ENCODE results near the gene PHLDA2. TPM values are rescaled to one million over a fixed set of nuclear protein-coding genes. Genes with fewer than 3 reads are reported as not detected.

The PHLDA2 gene
- polyA plus RNA-seq, 4 donors = 0.54 to 2.5 (median 1.3) TPM

DNA sequence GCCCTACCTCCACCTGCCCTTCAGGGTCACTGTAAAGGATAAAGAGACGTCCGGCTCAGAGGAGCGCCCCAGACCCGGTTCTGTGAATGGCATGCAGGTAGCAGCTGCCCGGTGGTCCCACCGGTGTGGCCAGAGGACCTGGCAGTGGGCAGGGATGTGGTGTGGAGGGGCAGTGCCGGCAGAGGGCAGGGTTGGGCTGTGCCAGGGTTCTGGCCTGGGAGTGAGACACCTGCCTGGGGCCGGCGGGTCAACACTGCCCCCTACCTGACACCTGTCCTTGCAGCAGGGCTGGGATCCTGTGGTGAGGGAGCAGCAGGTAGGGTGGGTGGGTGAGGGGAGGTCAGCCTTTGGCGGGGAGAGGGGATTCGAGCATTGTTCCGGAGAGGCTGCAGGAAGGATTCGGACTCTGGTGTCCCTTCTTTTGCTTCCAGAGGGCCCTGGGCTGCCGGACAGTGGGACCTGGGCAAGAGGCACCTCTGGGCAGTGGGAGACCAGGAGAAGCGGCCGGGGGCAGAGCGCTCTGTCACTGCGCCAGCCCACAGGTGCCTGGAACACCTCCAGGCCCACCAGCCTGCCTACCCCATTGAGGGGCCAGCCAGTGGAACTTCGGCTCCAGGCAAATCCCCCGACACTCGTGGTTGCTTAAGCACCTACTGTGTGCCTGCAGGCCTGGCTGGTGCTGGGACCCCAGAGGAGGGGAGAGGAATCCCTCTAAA lies 1.6 kb upstream of the PHLDA2 start:
- DNase-seq (ENCODE audit: low read depth in 4 of 4, low spot score in 3 of 4) = no peak

- no peak for DNase-seq (ENCODE audit: low read depth in 4 of 4, low spot score in 3 of 4)
Observed at GRCh38 chr11:2929950-2930703, 907 bp upstream of the PHLDA2 start.

DNA sequence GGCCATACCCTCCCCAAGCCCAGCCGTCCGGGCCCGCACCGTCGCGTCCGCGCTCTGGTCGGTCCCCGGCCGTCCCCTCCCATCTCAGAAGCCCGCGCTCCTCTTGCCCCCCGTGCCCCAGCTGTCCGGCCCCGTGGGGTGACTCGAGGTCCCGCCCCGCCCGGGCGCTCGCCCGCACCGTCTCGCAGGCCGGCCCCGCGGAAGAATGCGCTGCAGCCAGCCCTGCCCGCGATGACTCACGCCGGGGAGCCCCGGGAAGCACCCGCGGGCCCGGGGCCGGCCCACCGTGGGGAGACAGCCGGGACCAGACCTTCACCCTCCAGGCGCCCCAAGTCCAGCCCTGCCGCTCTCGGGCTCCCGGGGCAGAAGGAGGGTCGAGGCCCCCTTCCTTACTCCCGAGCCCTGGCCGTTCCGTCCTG lies 320 bp upstream of the PHLDA2 start:
- DNase-seq (ENCODE audit: low read depth in 4 of 4, low spot score in 3 of 4) = no peak

- no peak for DNase-seq (ENCODE audit: low read depth in 4 of 4, low spot score in 3 of 4)
Observed at GRCh38 chr11:2927851-2928604, 1.2 kb downstream of the PHLDA2 start.

- DNase-seq (ENCODE audit: low read depth in 4 of 4, low spot score in 3 of 4) = no peak
Observed at GRCh38 chr11:2927121-2927800, 2.0 kb downstream of the PHLDA2 start.

- no peak for DNase-seq (ENCODE audit: low read depth in 4 of 4, low spot score in 3 of 4)
Observed at GRCh38 chr11:2926611-2927051, 2.6 kb downstream of the PHLDA2 start.

DNA sequence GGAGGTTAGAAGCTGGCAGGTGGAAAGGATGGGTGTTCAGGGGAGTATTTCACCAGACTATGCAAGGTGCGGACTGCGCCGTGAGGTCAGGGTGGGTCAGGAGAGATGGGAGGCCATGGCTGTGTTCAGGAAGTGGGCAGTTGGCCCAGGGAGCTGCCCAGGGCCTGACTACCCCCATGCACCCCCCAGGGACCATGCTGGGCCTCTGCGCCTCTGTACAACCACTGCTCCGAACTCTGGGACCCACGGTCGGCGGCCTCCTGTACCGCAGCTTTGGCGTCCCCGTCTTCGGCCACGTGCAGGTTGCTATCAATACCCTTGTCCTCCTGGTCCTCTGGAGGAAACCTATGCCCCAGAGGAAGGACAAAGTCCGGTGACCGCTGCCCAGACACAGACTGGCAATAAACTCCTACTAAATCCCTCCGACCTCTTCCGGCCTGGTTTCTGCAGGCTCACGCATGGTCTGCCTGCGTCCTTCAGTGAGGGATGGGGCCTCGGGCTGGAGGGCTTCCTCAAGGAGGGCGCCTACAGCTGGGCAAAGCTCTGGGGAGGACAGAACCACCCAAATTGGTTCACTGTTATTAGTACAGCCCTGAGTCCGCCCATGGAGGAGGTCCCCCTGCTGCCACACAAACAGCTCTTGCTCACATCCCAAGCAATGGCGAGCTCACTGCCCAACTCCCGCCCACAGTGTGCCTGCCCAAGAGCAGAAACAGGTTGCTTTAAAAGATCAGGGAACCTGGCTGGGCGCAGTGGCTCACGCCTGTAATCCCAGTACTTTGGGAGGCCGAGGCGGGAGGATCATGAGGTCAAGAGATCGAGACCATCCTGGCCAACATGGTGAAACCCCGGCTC lies 4.2 kb downstream of the PHLDA2 start:
- no peak for DNase-seq (ENCODE audit: low read depth in 4 of 4, low spot score in 3 of 4)

GRCh38 chr11:2924381-2924780 lies 4.8 kb downstream of the PHLDA2 start:
- DNase-seq (ENCODE audit: low read depth in 4 of 4, low spot score in 3 of 4) = no peak

DNA sequence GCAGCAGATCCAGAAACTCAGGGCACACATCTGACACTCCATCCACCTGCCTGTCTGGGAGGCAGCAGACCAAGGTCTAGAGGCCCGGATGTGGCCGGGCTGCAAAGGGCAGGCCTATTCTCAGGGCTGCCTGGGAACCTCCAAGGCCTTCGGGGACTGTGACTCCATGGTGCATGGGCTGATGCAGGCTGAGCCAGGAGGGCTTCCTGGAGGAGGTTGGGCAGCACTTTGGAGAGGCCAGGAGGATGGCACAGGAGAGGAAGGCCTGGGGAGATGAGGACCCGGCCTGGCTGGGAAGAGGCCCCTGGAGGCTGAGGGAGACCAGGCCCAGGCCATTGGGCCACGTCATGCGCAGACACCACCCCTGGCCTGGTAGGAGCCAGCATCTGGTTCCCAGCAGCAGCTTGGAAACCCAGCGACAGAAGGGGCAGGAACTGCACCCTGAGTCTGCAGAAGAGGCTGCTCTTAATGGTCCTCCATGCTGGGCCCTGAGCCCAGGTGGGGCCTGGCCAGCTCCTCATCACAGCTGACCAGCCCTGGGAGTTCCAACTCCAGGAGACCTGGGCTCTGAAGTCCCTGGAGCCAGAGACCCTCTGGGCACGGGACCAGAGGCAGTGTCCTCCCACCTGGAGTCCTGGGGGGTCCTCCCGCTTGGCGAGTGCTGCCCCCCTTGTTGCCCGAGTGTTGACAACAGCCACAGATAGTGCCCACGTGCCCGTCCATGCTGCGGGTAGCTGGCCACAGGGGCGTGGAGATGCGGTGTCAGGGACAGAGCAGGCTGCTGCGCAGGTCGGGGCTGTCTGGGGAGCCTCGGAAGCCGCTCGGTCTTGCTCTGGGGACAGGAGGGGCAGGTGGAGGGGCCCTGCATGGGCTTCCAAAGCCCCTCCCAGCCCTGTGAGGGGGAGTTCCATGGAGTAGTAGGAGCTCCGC lies 5.5 kb downstream of the PHLDA2 start:
- no peak for DNase-seq (ENCODE audit: low read depth in 4 of 4, low spot score in 3 of 4)

DNA sequence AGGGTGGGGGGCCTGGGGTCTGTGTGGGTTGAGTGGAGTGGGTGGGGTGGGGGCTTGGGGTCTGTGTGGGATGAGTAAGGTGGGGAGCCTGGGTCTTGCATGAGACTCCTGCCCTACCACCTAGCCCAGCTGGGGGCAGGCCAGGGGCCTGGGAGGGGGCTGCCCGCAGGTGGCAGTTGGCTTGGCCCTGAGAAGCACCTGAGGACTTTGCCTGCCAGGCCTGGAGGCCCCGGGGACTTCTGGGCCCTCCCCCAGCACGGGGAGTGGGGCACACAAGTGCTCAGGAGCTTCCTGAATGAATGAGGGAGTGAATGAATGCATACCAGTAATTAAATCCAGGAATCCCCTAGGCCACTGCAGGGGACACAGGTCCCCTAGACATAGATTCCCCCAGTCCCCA lies 6.6 kb downstream of the PHLDA2 start:
- no peak for DNase-seq (ENCODE audit: low read depth in 4 of 4, low spot score in 3 of 4)

- no peak for DNase-seq (ENCODE audit: low read depth in 4 of 4, low spot score in 3 of 4)
Observed at GRCh38 chr11:2921742-2922493, 7.3 kb downstream of the PHLDA2 start.

GRCh38 chr11:2921261-2921660 lies 8.0 kb downstream of the PHLDA2 start:
- DNase-seq (ENCODE audit: low read depth in 4 of 4, low spot score in 3 of 4) = no peak

DNA sequence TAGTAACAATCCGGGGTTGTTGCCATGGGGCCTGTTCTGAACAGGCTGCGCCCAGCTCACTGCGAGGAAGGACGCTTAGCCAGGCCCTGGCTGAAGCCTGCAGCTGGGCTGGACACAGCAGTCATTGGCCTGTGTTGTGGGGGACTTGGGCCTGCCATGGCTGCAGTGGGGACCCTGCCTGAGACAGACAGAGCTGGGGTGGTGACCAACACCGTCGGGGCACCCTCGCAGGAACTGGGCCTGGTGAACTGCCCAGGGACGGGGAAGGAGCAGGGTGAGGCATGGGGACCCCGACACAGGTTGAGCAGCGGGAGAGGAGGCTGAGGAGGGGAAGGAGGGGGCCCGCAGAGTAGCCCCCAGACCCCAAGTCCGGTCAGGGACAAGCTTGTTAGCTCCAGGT lies 8.9 kb downstream of the PHLDA2 start:
- no peak for DNase-seq (ENCODE audit: low read depth in 4 of 4, low spot score in 3 of 4)

- no peak for DNase-seq (ENCODE audit: low read depth in 4 of 4, low spot score in 3 of 4)
Observed at GRCh38 chr11:2919837-2920236, 9.4 kb downstream of the PHLDA2 start.

DNA sequence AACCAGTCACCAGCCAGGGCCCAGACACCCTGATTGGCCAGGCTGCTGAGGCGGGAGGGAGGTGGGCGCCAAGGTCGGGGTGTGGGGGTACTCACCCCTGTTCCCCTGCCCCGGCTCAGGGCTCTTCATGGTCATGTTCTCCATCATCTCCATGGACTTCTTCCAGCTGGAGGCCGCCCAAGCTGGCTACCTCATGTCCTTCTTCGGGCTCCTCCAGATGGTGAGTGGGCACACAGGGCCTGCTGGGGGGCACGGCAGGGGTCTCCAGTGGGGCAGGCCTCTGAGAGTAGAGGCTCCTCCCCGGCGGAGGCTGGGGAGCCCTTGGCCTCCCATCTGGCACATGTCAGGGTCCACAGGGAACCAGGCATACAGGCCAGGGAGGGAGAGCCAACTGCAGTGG lies 10.0 kb downstream of the PHLDA2 start:
- no peak for DNase-seq (ENCODE audit: low read depth in 4 of 4, low spot score in 3 of 4)

DNA sequence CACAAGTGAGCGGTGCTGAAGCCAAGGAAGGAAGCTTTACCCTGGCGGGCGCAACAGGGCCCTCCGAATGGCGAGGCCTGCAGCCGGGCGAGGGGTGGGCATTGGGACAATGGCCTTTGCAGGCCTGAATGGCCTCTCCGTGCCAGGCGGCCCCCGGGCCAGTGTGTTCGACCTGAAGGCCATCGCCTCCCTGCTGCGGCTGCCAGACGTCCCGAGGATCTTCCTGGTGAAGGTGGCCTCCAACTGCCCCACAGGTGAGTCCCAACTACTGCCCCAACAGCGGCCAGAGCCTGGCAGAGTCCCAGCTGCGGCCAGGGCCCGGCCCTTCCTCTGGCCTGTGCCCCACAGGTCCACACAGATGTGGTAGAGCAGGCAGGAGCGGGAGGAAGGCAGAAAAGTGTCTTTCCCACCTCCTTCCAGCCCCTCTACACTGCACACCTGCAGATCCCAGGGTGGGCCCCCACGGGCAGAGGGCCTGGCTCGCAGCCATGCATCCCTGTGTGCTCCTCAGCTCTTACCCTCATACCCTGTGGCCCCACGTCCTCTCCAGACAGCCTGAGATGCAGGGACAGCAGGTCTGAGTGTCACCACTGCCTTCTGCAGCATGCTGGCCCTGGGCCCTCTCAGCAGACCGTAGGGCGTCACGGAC lies 11.3 kb downstream of the PHLDA2 start:
- DNase-seq (ENCODE audit: low read depth in 4 of 4, low spot score in 3 of 4) = no peak

DNA sequence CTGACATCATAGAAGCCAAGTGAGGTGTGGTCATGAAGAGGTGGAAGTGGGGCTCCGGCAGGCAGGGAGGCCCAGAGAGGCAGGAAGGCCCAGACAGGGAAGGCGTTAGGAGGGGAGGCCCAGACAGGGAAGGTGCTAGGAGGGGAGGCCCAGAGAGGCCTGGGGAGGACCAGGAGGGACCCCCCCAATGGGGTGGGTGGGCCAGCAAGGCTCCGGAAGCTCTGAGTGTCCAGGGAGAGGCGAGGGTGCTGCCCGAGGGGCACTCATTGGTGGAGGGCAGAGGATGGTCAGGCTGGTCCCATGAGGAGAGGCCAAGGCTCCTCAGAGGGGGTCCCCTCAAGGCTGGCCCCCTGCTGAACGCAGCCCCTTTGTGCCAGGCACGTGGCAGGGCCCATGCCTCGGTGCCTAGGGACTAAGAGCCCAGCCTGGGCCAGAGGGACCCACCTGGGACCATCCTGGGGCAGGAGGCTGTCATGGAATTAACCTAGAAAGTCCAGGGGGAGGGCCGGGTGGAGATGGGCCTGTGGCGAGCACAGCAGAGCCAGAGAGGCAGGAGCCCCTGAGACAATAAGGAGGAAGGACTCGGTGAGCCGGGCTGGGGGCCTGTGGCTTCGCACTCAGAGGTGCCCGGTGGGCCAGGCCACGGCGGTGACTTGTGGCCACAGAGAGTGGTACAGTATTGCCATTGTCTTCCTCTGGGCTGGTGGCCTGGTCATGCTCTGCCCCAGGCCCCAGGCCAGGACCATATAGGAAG lies 12.2 kb downstream of the PHLDA2 start:
- no peak for DNase-seq (ENCODE audit: low read depth in 4 of 4, low spot score in 3 of 4)
